GM15510 (cell line): Measurements from ENCODE around the gene THEMIS.

Experiments
- POLR2A ChIP-seq: IDR thresholded peaks from 3 replicates; pipeline ENCODE4 v1.6.1; 2011; ENCODE audit warnings: borderline replicate concordance; ENCODE audit not compliant: insufficient read length; ENCODE audit errors: extremely low read depth

The THEMIS gene

DNA sequence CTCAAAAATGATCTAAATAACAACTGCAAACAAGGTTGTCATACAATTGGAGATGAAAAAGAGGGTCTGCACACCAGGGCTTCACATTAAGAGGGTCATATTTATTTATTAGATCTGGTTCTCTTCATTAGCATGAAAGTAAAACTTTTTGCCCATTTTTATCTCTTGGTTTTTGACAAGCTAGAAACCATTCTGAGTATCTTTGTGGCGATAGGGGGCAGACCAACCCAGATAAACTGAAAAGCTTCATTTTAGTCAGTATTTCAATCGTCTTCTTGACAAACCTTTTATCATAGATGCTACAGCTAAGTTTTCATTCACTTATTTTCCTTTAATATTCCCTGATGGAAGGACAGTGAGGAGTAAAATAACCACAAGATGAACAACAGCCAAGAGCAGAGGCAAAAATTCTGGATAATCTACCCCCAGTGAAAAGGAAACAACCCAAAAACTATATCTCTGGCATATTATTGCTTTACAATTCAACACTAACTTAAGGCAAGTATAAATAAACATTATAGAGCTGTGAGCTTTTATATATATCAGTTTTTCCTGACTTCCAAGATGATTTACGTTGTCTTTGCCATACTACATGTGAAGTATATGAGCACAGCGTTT is 45.2 kb downstream of the THEMIS start:
- TF ChIP-seq POLR2A, result no peak

DNA sequence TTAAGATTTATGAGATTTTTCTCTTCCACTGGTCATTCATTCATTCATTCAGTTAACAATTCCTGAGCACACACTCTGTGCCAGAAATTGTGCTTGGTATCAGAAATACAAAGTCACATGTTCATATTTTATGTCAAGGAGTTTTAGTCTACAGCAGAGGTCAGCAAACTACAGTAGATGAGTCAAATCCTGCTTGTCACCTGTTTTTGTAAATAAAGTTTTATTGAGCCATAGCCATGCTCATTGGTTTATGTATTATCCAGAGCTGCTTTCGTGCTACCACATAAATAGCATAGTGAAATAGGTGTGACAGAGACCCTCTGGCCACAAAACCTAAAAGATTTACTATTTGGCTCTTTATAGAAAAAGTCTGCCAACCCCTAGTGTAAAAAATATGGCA is 46.8 kb downstream of the THEMIS start:
- TF ChIP-seq POLR2A, result no peak

DNA sequence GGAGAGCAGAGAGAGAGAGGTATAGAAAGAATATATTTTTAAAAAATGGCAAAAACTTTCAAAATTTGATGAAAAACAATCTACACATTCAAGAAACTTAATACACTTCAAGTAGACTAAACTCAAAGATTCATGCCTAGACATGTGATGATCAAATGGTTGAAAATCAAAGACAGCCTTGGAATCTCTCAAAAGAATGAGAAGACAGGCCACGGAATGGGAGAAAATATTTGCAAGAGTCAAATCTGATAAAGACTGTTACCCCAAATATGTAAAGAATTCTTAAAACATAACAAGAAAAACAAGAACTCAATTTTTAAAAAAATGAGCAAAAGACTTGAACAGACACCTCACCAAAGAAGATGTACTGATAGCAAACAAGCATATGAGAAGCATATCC is 49.7 kb downstream of the THEMIS start:
- TF ChIP-seq POLR2A, result no peak

GRCh38 chr6:127845242-127845641 is 55.6 kb downstream of the THEMIS start:
- no peak for TF ChIP-seq POLR2A

DNA sequence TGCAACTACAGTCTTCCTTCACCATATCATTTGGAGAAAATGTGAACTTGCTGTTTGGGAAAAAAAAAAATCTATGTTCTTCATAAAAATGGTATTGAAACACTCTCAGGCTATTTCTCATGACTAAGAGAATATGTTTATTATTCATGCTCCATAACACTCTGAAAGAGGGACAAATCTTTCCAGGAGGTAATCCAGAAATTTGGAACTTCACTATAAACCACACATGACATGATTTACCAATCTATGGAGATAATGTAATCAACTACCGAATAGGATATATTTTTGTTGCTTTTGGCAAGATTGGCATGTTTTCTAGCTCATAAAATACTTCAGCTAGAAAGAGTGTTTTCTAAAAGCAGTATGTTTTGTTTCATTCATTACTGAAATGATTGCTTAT is 56.3 kb downstream of the THEMIS start:
- TF ChIP-seq POLR2A, result no peak

DNA sequence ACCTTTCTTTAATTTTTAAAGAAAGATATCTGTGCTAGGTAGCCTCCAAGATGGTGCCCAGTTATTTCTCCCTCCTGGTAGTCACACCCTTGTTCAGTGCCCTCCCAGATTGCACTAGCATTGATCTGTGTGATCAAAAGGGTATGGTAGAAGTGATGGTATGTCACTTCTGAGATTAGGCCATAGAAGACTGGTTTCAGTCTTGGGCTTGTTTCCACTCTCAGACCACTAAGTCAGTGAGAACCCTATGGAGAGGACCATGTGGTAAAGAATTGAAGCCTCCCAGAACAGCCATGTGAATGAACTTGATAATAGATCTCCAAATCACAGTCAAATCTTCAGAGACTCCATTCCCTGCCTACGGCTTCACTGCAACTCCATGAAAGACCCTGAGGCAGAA is 57.3 kb downstream of the THEMIS start:
- TF ChIP-seq POLR2A, result no peak

- no peak for TF ChIP-seq POLR2A
These were observed 58.3 kb downstream of the THEMIS start for GRCh38 chr6:127842562-127842961.

DNA sequence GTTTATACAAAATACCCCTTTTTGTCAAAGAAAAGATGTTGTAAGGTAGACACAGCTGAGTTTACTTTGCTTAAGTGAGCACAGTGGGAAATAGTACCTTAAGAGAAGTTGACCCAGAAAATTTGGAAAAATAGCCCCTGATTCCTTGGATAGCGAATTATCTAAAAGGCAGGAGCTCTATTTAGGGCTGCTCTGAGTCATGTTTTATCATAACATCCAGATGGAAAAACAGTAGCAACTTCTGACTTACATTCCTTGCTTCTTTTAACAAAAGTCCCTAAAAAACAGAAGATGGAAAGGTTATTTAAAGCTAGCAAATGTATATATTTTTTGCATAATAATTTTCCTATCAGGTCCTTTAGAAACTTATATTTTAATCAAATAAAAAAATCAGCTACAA is 59.0 kb downstream of the THEMIS start:
- TF ChIP-seq POLR2A, result no peak

GRCh38 chr6:127834136-127834535 is 66.7 kb downstream of the THEMIS start:
- no peak for TF ChIP-seq POLR2A

- no peak for TF ChIP-seq POLR2A
These were observed 67.5 kb downstream of the THEMIS start for GRCh38 chr6:127833336-127833735.

GRCh38 chr6:127832381-127832780 is 68.5 kb downstream of the THEMIS start:
- no peak for TF ChIP-seq POLR2A

GRCh38 chr6:127824061-127824460 is 76.8 kb downstream of the THEMIS start:
- TF ChIP-seq POLR2A, result no peak

- no peak for TF ChIP-seq POLR2A
These were observed 79.4 kb downstream of the THEMIS start for GRCh38 chr6:127821431-127821830.

DNA sequence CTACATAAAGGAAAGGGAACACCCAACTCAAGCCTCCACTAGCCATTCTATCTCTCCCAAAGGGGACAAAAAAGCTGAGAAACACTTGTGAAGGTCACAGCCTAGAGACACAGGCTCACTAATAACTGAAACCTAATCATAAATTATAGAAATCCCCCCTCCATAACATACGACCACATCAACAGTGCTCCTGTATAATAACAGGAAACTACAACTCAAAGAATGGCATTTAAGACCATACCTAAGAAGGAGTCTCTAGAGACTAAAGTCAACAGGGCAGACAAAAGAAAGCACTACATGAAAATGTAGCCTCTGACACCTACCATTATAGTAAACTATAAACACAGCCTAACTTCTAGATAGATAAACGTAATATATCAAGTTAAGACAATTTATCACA is 82.7 kb downstream of the THEMIS start:
- TF ChIP-seq POLR2A, result no peak

DNA sequence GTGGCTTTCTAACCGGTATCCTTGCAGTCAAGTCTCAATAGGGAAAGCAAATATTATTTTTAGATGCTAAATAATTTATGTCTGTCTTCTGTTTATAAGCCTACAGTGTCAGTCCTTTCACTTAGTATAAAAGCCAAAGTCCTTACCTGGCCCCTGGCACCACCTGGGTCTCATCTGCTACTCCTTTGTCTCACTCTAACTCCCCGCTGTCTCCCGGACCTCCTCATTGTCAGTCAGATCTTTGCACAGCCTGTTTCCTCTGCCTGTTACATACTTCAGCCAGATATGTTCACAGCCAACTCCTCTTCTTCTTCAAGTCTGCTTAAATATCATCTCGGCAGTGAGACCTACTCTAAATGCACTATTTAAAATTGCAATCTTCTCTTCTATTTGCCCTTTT is 84.2 kb downstream of the THEMIS start:
- TF ChIP-seq POLR2A, result no peak

DNA sequence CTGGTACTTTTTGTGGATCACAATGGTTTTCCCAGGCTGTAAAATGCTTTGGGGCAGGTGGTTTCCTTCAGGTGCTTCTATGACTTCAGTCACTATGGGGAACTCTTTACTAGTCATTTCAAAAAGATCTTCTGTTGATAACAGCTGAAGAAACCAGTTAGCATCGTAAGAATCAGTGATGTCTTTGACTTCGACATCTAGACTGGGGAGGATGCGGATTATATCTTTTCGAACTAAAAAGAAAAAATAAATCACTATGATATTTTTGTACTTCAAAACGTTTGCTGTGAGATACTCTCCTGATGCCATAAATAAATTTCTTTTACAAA is 87.2 kb downstream of the THEMIS start:
- TF ChIP-seq POLR2A, result no peak

GRCh38 chr6:127812985-127813698 is 87.7 kb downstream of the THEMIS start:
- no peak for TF ChIP-seq POLR2A

DNA sequence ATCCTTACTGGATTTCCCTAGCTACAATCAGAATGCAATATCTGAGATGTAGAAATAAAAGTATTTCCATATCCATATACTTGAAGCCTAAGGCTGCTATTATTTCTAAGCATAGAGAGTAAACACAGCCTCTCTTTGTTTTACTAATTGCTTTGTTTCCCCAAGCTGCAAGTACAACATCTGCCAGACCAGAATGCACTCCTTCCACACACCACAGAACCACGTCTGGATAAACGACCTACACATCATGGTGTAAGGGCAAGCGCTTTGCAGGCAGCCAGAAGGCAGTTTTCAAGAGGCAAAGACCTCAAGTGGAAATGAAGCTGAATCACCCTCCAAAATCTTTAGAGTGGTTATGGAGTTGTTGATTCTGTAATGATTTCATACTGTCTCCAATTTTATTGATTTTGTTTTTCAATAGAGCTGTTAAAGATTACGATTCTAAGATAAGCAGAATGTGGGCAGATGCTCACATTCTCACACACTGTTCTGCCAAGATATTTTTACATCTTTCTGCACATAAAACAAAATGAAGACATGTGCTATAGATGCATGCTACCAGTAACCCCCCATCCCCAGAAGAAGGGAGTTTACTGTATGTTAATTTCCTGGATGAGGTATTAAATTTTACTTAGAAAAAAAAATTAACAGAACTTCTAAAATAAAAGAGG is 88.8 kb downstream of the THEMIS start:
- TF ChIP-seq POLR2A, result no peak
